Ovary (tissue), 3 donors: Measurements from ENCODE around the gene WIPF3.

Experiments
- CTCF ChIP-seq, 3 donors: fragments of 450-650 bp in 2 of 3; fragments of 200-600 bp in 1 of 3; IDR thresholded peaks; one replicate each; pipeline versions ENCODE4 v1.5.1 to v1.8.0; 2016 to 2022; ENCODE audit warnings: antibody characterized with exemption in 3 of 3, mild to moderate bottlenecking in 1 of 3
- EP300 ChIP-seq: sonication (generic); formaldehyde crosslinking; IDR thresholded peaks from one replicate; pipeline ENCODE4 v1.6.1; 2017; ENCODE audit warnings: antibody characterized with exemption
- POLR2A ChIP-seq: fragments of 450-650 bp; IDR thresholded peaks from one replicate; pipeline ENCODE4 v1.6.1; 2017; ENCODE audit warnings: antibody characterized with exemption, mild to moderate bottlenecking, moderate library complexity
- donor health status: DM: no; HTN: no; CAD: no.

- no peak for TF ChIP-seq CTCF (IDR thresholded peaks at IDR 0.05)
- TF ChIP-seq POLR2A, result no peak
- TF ChIP-seq EP300, result no peak
Measured at GRCh38 chr7:29826530-29826822, 20.2 kb downstream of the WIPF3 start.
